Right ventricle myocardium superior (tissue), 1 donor: ENCODE measurements around the gene COL15A1. TPM values are rescaled to one million over a fixed set of nuclear protein-coding genes. Genes with fewer than 3 reads are reported as not detected.
"Not testable (repeated sequence)": the region's sequence is repeated elsewhere in the genome, so short reads cannot be mapped to it uniquely, and the experiment has no call there.

Experiments
- ATAC-seq: fragments of 200-7000 bp; cut with Tn5 transposase; one replicate; pipeline ENCODE4 v1.9.1; 2020; ENCODE audit warnings: mild to moderate bottlenecking; ENCODE audit not compliant: poor library complexity
- DNase-seq: peaks from one replicate; pipeline ENCODE4 v3.0.0-alpha.2; 2020
- intact Hi-C: fragments of 100-400 bp; cut with DNase I; formaldehyde crosslinking; loops from one replicate; pipeline ENCODE4 v1.11.2; 2022
- total RNA-seq: library from RNA; stranded (reverse); fragmentation: NEBNext Ultra II Directional; extraction: Animal tissue kit (Norgen Biotek cat#: 25700); gene quantifications from one replicate; pipeline ENCODE4 v1.2.1, GENCODE V29; 2021
- donor health status: DM: no; HTN: yes; CAD: no; lungs with severe emphysema.

COL15A1 gene
- total RNA-seq, 1 donor from 2014 or later, result 55.9 TPM

- intact Hi-C loops, result loop anchor here (2.0 to 5.0 kb wide), 2 partner anchors 137 to 150 kb away; no protein-coding TSS in a partner anchor
- ATAC-seq (no peak), DNase-seq (no peak)
Observed at GRCh38 chr9:98999152-98999525, 55.4 kb downstream of the COL15A1 start.

- intact Hi-C loops, result loop anchor here (10.0 kb wide), 1 partner anchor 134 kb away; no protein-coding TSS in a partner anchor
- no peak for ATAC-seq
- DNase-seq, result peak; percentile 67
Observed at GRCh38 chr9:99000476-99001395, 57.0 kb downstream of the COL15A1 start.

- intact Hi-C loops, result loop anchor here (10.0 kb wide), 1 partner anchor 133 kb away; no protein-coding TSS in a partner anchor
- DNase-seq (no peak), ATAC-seq (no peak)
Observed at GRCh38 chr9:99001892-99002291, 58.2 kb downstream of the COL15A1 start.

DNA sequence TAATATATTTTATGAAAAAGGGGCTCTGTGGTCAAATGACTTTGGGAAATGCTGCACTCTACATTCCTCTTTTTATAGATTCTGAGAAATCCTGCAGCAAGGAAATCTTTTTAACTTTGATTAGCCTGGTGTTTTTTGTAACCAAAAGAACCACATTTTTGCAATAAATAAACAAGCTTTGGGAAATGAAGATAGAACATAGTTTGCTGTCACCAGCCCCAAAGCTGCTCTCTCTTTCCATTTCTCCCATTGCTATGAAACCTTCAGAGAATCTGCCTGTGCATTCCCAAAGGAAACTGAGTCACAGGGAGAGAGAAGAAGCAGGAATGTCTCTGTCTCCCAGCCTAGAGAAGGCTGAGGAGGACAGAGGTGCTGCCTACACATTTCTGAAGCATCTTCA is 59.0 kb downstream of the COL15A1 start:
- intact Hi-C loops, result loop anchor here (10.0 kb wide), 1 partner anchor 132 kb away; no protein-coding TSS in a partner anchor
- ATAC-seq (no peak), DNase-seq (no peak)

DNA sequence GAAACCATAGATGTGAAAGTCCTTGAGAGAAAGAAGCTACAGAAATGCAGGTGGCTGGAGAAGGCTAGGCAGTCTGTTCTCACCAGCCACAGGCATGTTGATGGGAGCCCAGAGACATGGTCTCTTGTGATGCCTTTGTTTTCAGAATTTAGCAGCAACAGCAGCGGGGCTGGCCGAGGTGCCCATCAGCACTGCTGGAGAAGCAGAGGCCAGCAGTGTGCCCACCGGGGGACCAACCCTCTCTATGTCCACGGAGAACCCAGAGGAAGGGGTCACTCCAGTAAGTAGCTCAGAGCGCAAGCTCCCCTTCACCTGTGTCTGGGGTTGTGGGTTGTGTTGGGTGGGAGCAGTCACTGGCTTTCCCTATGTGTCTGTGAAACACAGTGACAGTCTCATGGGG is 59.6 kb downstream of the COL15A1 start:
- ATAC-seq (no peak), DNase-seq (no peak)
- intact Hi-C loops, result loop anchor here (10.0 kb wide), 1 partner anchor 131 kb away; no protein-coding TSS in a partner anchor

- no peak for DNase-seq
- no peak for ATAC-seq
- intact Hi-C loops, result loop anchor here (10.0 kb wide), 1 partner anchor 131 kb away; no protein-coding TSS in a partner anchor
Observed at GRCh38 chr9:99004115-99004514, 60.4 kb downstream of the COL15A1 start.

DNA sequence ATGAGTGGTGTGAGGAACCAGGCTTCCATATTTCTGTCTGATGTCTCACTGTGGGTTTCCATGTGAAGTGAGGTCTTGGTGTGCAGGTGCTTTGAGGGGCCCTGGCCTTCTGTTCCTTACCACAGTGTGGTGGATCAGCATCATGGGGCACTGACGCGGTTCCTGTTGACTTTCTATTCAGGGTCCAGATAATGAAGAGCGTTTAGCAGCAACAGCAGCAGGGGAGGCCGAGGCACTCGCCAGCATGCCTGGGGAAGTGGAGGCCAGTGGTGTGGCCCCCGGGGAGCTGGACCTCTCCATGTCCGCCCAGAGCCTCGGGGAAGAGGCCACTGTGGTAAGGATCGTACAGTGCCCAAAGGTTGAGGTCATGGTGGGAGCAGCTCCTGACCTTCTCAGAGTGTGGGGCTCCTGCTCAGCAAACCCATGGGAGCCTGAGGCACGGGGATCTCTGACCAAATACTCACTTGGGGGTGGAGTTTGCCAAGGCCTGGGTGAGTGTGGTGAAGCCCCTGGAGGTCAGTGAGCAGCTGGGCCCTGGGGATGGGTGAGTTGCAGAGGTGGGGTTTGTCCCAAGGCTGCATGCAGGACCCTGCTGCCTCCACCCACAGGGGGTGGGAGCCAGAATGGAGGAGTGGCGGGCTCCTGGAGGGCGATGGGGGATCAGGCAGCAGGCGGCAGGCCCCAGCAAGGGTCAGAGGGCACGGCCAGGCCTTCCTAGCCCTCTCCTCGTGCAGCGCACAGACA is 61.2 kb downstream of the COL15A1 start:
- intact Hi-C loops, result loop anchor here (10.0 kb wide), 1 partner anchor 130 kb away; no protein-coding TSS in a partner anchor
- ATAC-seq (no peak), DNase-seq (no peak)

- DNase-seq (no peak), ATAC-seq (no peak)
- intact Hi-C loops, result loop anchor here (10.0 kb wide), 1 partner anchor 129 kb away; no protein-coding TSS in a partner anchor
Observed at GRCh38 chr9:99005651-99006050, 61.9 kb downstream of the COL15A1 start.

GRCh38 chr9:99006511-99006910 is 62.8 kb downstream of the COL15A1 start:
- intact Hi-C loops, result loop anchor here (10.0 kb wide), 1 partner anchor 128 kb away; no protein-coding TSS in a partner anchor
- ATAC-seq (no peak), DNase-seq (no peak)

GRCh38 chr9:99006979-99007378 is 63.3 kb downstream of the COL15A1 start:
- DNase-seq, result no peak
- intact Hi-C loops, result loop anchor here (10.0 kb wide), 1 partner anchor 128 kb away; no protein-coding TSS in a partner anchor
- no peak for ATAC-seq

DNA sequence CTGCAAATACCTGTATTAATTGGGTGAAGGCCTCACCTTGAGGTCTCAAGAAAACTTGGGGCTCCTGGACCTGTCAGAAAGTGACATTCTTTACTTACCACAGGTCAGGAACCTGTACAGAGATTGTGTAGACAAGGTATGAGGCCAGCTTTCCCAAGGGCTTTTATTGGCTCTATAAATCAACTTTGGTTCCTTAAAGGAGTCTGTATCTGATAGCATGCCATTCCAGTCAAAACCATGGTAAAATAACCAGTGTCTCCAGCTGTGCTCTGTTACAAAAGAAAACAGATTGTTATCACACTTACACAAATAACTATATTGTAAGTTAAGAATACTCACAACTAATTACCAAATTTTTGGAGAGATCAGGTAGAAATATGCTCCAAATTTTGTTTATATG is 64.5 kb downstream of the COL15A1 start:
- no peak for DNase-seq
- intact Hi-C loops, result loop anchor here (10.0 kb wide), 1 partner anchor 127 kb away; no protein-coding TSS in a partner anchor
- ATAC-seq, result no peak

DNA sequence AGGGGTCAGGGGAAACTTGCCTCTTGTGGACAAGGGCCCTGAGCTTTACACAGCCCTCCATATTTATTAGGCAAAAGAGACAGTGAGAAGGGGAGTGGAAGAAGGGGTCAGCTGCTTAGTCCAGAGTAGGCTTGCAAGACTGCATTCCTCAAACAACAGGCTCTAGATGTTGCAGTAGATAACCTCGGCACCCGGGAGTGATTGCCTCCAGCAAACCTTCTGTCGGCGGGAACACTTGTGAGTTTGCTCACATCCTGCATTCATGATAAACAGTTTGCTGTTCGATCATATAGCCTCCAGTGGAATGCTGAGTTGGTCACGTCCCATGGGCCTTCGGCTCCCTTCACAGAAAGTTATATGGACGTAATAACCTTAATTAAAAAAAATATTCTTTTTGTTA is 66.7 kb downstream of the COL15A1 start:
- not testable (repeated sequence) for DNase-seq, ATAC-seq
- intact Hi-C loops, result loop anchor here (5.0 kb wide), 1 partner anchor 163 kb away; no protein-coding TSS in a partner anchor

- intact Hi-C loops, result loop anchor here (5.0 kb wide), 1 partner anchor 164 kb away; no protein-coding TSS in a partner anchor
- no peak for ATAC-seq
- DNase-seq, result no peak
Observed at GRCh38 chr9:99011161-99011709, 67.5 kb downstream of the COL15A1 start.

GRCh38 chr9:99012957-99013512 is 69.3 kb downstream of the COL15A1 start:
- ATAC-seq (peak; percentile 87), DNase-seq (no peak)
- intact Hi-C loops, result loop anchor here (5.0 kb wide), 1 partner anchor 166 kb away; no protein-coding TSS in a partner anchor

- DNase-seq (no peak), ATAC-seq (no peak)
- intact Hi-C loops, result loop anchor here (5.0 kb wide), 1 partner anchor 166 kb away; no protein-coding TSS in a partner anchor
Observed at GRCh38 chr9:99013550-99013949, 69.8 kb downstream of the COL15A1 start.

DNA sequence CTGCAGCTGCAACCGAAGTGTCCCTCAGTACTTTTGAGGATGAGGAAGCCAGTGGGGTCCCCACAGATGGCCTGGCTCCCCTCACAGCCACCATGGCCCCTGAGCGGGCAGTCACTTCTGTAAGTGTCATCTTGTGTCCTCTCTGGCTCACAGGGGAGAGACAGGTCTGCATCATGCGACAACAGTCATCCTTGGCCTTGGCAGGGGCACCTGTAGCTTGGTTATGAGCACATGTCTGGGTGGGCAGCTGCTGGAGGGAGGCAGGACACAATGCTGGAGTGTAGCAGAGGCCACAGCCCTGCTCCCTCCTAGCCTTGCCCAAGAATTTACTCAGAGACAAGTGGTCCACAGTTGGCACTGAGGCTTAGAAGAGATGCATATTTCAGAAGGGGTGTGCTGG is 71.7 kb downstream of the COL15A1 start:
- ATAC-seq (no peak), DNase-seq (no peak)
- intact Hi-C loops, result no loop called here

- ATAC-seq (no peak), DNase-seq (no peak)
- intact Hi-C loops, result no loop called here
Observed at GRCh38 chr9:99015890-99016289, 72.2 kb downstream of the COL15A1 start.

DNA sequence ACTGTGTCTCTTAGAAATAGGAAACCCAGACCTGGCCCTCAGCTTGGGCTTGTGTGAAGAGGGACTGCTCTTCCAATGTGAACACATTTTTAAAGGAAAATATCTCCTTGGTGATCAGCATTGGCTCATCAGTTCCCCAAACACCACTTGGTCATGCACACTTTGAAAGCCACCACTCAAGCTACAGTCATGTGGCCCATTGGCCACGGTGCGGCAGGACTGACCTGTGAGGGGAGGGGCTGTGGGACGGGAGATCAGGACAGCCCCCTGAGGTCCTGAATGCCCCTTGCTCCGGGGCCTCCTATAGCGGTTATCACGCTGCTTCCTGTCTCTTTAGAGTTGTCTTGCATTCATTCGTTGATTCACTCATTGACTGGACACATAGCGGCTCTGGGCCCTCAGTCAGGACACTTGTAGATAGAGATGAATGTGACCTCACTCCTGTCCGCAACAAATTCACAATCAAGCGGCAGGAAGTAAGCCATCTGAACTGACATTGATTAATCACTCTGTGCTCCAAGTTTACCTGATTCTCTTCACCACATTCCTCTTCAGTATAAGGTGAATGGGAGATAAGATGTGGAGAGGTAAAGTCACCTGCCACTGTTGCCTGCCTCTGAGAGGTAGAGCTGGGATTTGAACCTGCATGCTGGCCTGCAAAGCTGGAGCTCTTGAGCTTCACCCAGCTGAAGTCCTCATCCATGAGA is 73.1 kb downstream of the COL15A1 start:
- ATAC-seq (no peak), DNase-seq (no peak)
- intact Hi-C loops, result no loop called here
